ENCODE measurements around the gene MSRB1. TPM values are rescaled to one million over a fixed set of nuclear protein-coding genes. Genes with fewer than 3 reads are reported as not detected.

MSRB1 gene
- total and polyA plus RNA-seq, 2 of the 8 experiments (the other 6 are each of a cell fraction or from before 2014, with no cell fraction given): 28.2 to 51.4 TPM

DNA sequence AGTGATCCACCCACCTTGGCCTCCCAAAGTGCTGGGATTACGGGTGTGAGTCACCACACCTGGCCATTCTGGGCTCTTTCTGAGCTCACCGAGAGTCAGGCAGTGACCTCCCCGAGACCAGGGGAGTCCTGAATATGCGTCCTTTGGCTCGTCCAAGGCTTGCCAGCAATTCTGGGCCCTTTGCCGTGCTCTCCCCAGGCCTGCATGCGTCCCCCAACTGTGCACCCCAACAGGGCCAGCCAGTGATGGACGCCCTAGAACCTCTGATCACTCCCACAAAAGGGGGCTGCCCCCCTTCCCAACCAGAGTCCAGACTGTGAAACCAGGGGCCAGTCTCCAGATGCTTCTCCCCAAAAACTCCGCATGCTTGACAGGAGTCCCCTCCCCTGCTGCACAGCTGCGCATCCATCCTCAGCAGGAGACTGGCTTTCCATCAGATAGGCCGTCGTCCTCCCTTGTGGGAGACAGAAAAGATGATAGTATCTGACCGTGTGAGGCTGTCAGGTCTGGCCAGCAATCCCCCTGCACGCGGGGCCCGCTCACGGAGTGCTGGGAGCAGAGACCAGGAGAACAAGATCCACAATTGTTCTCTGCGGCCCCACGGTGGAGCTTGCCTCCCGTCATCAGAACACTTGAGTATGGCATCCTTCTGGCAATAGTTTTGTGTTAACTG lies 40.3 kb downstream of the MSRB1 start:
- Histone ChIP-seq H3K36me3 (ENCODE audit: control insufficient read depth in 2 of 4, insufficient read depth in 4 of 4, low read length in 3 of 4) (no peaks in the 10 kb centered on the region), H3K4me1 (replicated peaks in 1 of 4; ENCODE audit: control insufficient read depth in 3 of 4, insufficient read depth in 4 of 4, low read length in 3 of 4) (peaks cover 0 to 6% (median 0%) of the 10 kb centered on the region in 4 experiments; a peak in 1 of 7 replicates), H3K4ac (replicated peaks; ENCODE audit: insufficient read length, low read depth, low read length) (no peak overlapping the region), H2BK120ac (replicated peaks; ENCODE audit: low read depth, low read length) (no peak overlapping the region), H2AFZ (ENCODE audit: low read length) (no peak overlapping the region), H2BK20ac (ENCODE audit: low read length) (no peak overlapping the region), H3K4me3 (ENCODE audit: extremely low read depth in 1 of 4, insufficient read depth in 2 of 4, low read depth in 3 of 4, low read length in 4 of 4) (no peak overlapping the region), H3K14ac (ENCODE audit: insufficient read length) (no peak overlapping the region), H2BK15ac (ENCODE audit: low read length) (0 out of 2 replicates have a peak overlapping the region, but pooled peaks have one; percentile 61), H2BK12ac (ENCODE audit: low read depth, low read length) (no peak overlapping the region), H3K79me1 (ENCODE audit: low read depth, low read length) (no peaks in the 10 kb centered on the region), H3K4me2 (ENCODE audit: insufficient read depth in 1 of 2, low read depth in 2 of 2, low read length in 2 of 2) (no peak overlapping the region), H4K8ac (ENCODE audit: extremely low read depth, insufficient read depth, low read length) (no peak overlapping the region), H4K20me1 (replicated peaks in 1 of 2; ENCODE audit: control insufficient read depth in 1 of 2, insufficient read depth in 2 of 2, low read length in 2 of 2) (no peaks in the 10 kb centered on the region), H3K27ac (ENCODE audit: low read depth, low read length) (no peak overlapping the region), H4K5ac (ENCODE audit: insufficient read length, low read depth, low read length) (no peak overlapping the region), H3K23ac (ENCODE audit: insufficient read length) (no peak overlapping the region), H4K91ac (replicated peaks; ENCODE audit: insufficient read length, low read length) (no peak overlapping the region), H3K27me3 (replicated peaks in 1 of 4; ENCODE audit: control insufficient read depth in 3 of 4, extremely low read depth in 1 of 4, insufficient read depth in 3 of 4, low read length in 3 of 4) (peaks cover 0 to 2% (median 0%) of the 10 kb centered on the region in 4 experiments; a peak in 2 of 7 replicates), H3K18ac (ENCODE audit: extremely low read depth, low read length) (no peak overlapping the region), H3K79me2 (ENCODE audit: control insufficient read depth in 1 of 2, insufficient read depth in 2 of 2, low read length in 2 of 2) (no peaks in the 10 kb centered on the region), H3K23me2 (ENCODE audit: low read depth, low read length) (no peaks in the 10 kb centered on the region), H2AK5ac (ENCODE audit: low read depth, low read length) (no peak overlapping the region), H2BK5ac (ENCODE audit: low read depth, low read length) (no peak overlapping the region), H3K56ac (replicated peaks; ENCODE audit: insufficient read length, low read depth, low read length) (no peak overlapping the region), H3K9me3 (ENCODE audit: insufficient read depth in 2 of 2, low read depth in 1 of 2, low read length in 1 of 2) (no peaks in the 10 kb centered on the region), H3K9ac (replicated peaks in 1 of 4; ENCODE audit: extremely low read depth in 1 of 4, low read depth in 3 of 4, low read length in 3 of 4) (no peak overlapping the region)
- 96% methylated on average over 19 of the region's 20 CpGs; no CpG with 5 or more reads in 1 of the 2 experiments for WGBS, 2 experiments (ENCODE audit: extremely low coverage in 1 of 2, insufficient coverage in 1 of 2, insufficient read length in 1 of 2, insufficient replicate concordance in 2 of 2, low coverage in 1 of 2, low lambda C conversion rate in 2 of 2, missing lambda C conversion rate in 1 of 2)
- CTCF ChIA-PET (ENCODE audit: partially characterized antibody): no interaction called here
- POLR2A ChIA-PET (ENCODE audit: partially characterized antibody): no interaction called here
- FAIRE-seq (no peak), DNase-seq (ENCODE audit: low read depth in 1 of 2, low spot score in 2 of 2) (no peak)
- TF ChIP-seq NRF1 (IDR thresholded peaks at IDR 0.05; ENCODE audit: low read depth, low read length) (no peak), ATF3 (IDR thresholded peaks at IDR 0.05; ENCODE audit: insufficient read depth, low read depth, low read length) (no peak), EZH2 (IDR thresholded peaks at IDR 0.05; ENCODE audit: low read depth, low read length, severe bottlenecking) (no peak), SRF (IDR thresholded peaks at IDR 0.05; ENCODE audit: low read depth, low read length) (no peak), HDAC2 (IDR thresholded peaks at IDR 0.05; ENCODE audit: borderline replicate concordance in 1 of 2, low read depth in 2 of 2, low read length in 2 of 2) (no peak), SIX5 (IDR thresholded peaks at IDR 0.05; ENCODE audit: low read depth, low read length) (no peak), ZNF274 (IDR thresholded peaks at IDR 0.05; ENCODE audit: borderline replicate concordance, extremely low read depth, low read length) (no peak), TCF12 (IDR thresholded peaks at IDR 0.05; ENCODE audit: low read depth, low read length) (no peak), CTCF (IDR thresholded peaks at IDR 0.05; ENCODE audit: control extremely low read depth in 1 of 3, insufficient read depth in 1 of 3, low read depth in 1 of 3, low read length in 3 of 3) (no peak), CBX5 (IDR thresholded peaks at IDR 0.05; ENCODE audit: low read depth, low read length) (no peak)

Measured in H1 (cell line).